GM18508 (cell line): ENCODE measurements around the gene SCYL2.
A peak's percentile ranks its signal among the peaks of the same experiment; 100 is the strongest.
"Not testable (repeated sequence)": the region's sequence is repeated elsewhere in the genome, so short reads cannot be mapped to it uniquely, and the experiment has no call there.

Source experiments
- ATAC-seq: cut with Tn5 transposase; IDR thresholded peaks from one replicate; pipeline ENCODE4 v1.9.1; 2021; ENCODE audit warnings: moderate number of reproducible peaks; ENCODE audit not compliant: insufficient read depth, unreplicated experiment

SCYL2 gene

GRCh38 chr12:100311317-100311716 is 44.3 kb downstream of the SCYL2 start:
- ATAC-seq: no peak

GRCh38 chr12:100317371-100317770 is 50.4 kb downstream of the SCYL2 start:
- ATAC-seq: no peak

- ATAC-seq: no peak
These were observed 57.5 kb downstream of the SCYL2 start for GRCh38 chr12:100324498-100324897.

GRCh38 chr12:100326208-100326607 is 59.2 kb downstream of the SCYL2 start:
- no peak for ATAC-seq

GRCh38 chr12:100329800-100330199 is 62.8 kb downstream of the SCYL2 start:
- ATAC-seq: peak; percentile 91

GRCh38 chr12:100331871-100332270 is 64.9 kb downstream of the SCYL2 start:
- no peak for ATAC-seq

- ATAC-seq: no peak
These were observed 65.9 kb downstream of the SCYL2 start for GRCh38 chr12:100332852-100333251.

- no peak for ATAC-seq
These were observed 70.3 kb downstream of the SCYL2 start for GRCh38 chr12:100337299-100337698.

- ATAC-seq: no peak
These were observed 70.8 kb downstream of the SCYL2 start for GRCh38 chr12:100337727-100338126.

- ATAC-seq: no peak
These were observed 72.1 kb downstream of the SCYL2 start for GRCh38 chr12:100339071-100339470.

- ATAC-seq: not testable (repeated sequence)
These were observed 75.9 kb downstream of the SCYL2 start for GRCh38 chr12:100342897-100343296.

- ATAC-seq: not testable (repeated sequence)
These were observed 77.4 kb downstream of the SCYL2 start for GRCh38 chr12:100344351-100344750.

GRCh38 chr12:100345020-100345767 is 78.2 kb downstream of the SCYL2 start:
- no peak for ATAC-seq

- ATAC-seq: no peak
These were observed 79.7 kb downstream of the SCYL2 start for GRCh38 chr12:100346660-100347059.

- no peak for ATAC-seq
These were observed 81.9 kb downstream of the SCYL2 start for GRCh38 chr12:100348657-100349454.

GRCh38 chr12:100356644-100357223 is 89.8 kb downstream of the SCYL2 start, which contains the start of gene SLC17A8:
Gene SLC17A8 (plus strand): TSS chr12:100357074. CDS start chr12:100357392, 318 bp downstream.
- no peak for ATAC-seq

GRCh38 chr12:100359248-100359647 is 92.3 kb downstream of the SCYL2 start:
- no peak for ATAC-seq

GRCh38 chr12:100359822-100360221 is 92.8 kb downstream of the SCYL2 start:
- ATAC-seq: no peak

GRCh38 chr12:100360450-100360849 is 93.5 kb downstream of the SCYL2 start:
- no peak for ATAC-seq

- ATAC-seq: no peak
These were observed 97.3 kb downstream of the SCYL2 start for GRCh38 chr12:100364324-100364723.

- ATAC-seq: no peak
These were observed 98.4 kb downstream of the SCYL2 start for GRCh38 chr12:100365411-100365810.
